ENCODE measurements around the gene GIPC3.

The GIPC3 gene

GRCh38 chr19:3573162-3573857 is 12.0 kb upstream of the GIPC3 start (continued):
- TF ChIP-seq ZBTB11 (tag by site-specific recombination; conservative IDR thresholded peaks at IDR 0.05; ENCODE audit: low read depth) (peak; percentile 30; the same call in 1 of the 2 replicates), ZNF121 (tag by site-specific recombination; IDR thresholded peaks at IDR 0.05) (peak; percentile 100), GLI4 (tag by site-specific recombination; IDR thresholded peaks at IDR 0.05) (no peak), PRDM10 (tag by site-specific recombination; IDR thresholded peaks at IDR 0.05) (no peak), ZNF837 (tag by site-specific recombination; IDR thresholded peaks at IDR 0.05) (0 out of 2 replicates have a peak, but pooled peaks have one; percentile 6), ZBTB6 (tag by site-specific recombination; IDR thresholded peaks at IDR 0.05) (no peak), ZNF335 (tag by site-specific recombination; conservative IDR thresholded peaks at IDR 0.05) (peak; percentile 48), ZNF239 (tag by site-specific recombination; IDR thresholded peaks at IDR 0.05) (no peak), ZNF510 (tag by site-specific recombination; IDR thresholded peaks at IDR 0.05; ENCODE audit: insufficient replicate concordance) (no peak), ZNF707 (tag by site-specific recombination; IDR thresholded peaks at IDR 0.05) (no peak), GFI1B (tag by site-specific recombination; IDR thresholded peaks at IDR 0.05) (no peak), ZNF23 (tag by site-specific recombination; IDR thresholded peaks at IDR 0.05; ENCODE audit: borderline replicate concordance) (no peak), BCL11A (tag by site-specific recombination; IDR thresholded peaks at IDR 0.05; ENCODE audit: low read depth) (peak; percentile 84), ZSCAN5A (tag by site-specific recombination; IDR thresholded peaks at IDR 0.05) (peak; percentile 54; the same call in 1 of the 2 replicates), MEIS1 (CRISPR knock-in tag; IDR thresholded peaks at IDR 0.05; ENCODE audit: borderline replicate concordance) (no peak), ZNF654 (tag by site-specific recombination; IDR thresholded peaks at IDR 0.05; ENCODE audit: low read depth) (no peak), ZNF354C (tag by site-specific recombination; IDR thresholded peaks at IDR 0.05; ENCODE audit: borderline replicate concordance, low read depth) (no peak), ZNF133 (tag by site-specific recombination; IDR thresholded peaks at IDR 0.05) (no peak), ZNF48 (tag by site-specific recombination; IDR thresholded peaks at IDR 0.05) (no peak), ZNF112 (tag by site-specific recombination; IDR thresholded peaks at IDR 0.05) (no peak), ZNF26 (tag by site-specific recombination; IDR thresholded peaks at IDR 0.05) (no peak), ZBTB26 (tag by site-specific recombination; optimal IDR thresholded peaks at IDR 0.05) (peak; percentile 72), ZBTB1 (tag by site-specific recombination; IDR thresholded peaks at IDR 0.05) (no peak), ZBTB17 (tag by site-specific recombination; IDR thresholded peaks at IDR 0.05) (no peak)
